Trophoblast cell (in vitro differentiated cells and primary cell): ENCODE measurements around the gene HOXD8.

ENCODE experiments used
- DNase-seq, 2 donors: peaks; one replicate each; pipeline ENCODE4 v3.0.0-alpha.2; 2016
- H2AFZ ChIP-seq: 2 replicates; pipeline ENCODE4 v1.6.1; 2013; ENCODE audit warnings: low read length, moderate library complexity, mild to moderate bottlenecking; ENCODE audit not compliant: insufficient read depth, poor library complexity
- H2AK5ac ChIP-seq: 2 replicates; pipeline ENCODE4 v1.6.1; 2013; ENCODE audit warnings: mild to moderate bottlenecking, low read length
- H2BK120ac ChIP-seq: 2 replicates; pipeline ENCODE4 v1.6.1; 2013; ENCODE audit warnings: low read length, mild to moderate bottlenecking, moderate library complexity; ENCODE audit not compliant: insufficient read depth, poor library complexity
- H2BK12ac ChIP-seq: 2 replicates; pipeline ENCODE4 v1.6.1; 2013; ENCODE audit warnings: mild to moderate bottlenecking, low read length, moderate library complexity
- H2BK5ac ChIP-seq: 2 replicates; pipeline ENCODE4 v1.6.1; 2013; ENCODE audit warnings: low read length, low read depth, moderate library complexity, mild to moderate bottlenecking; ENCODE audit not compliant: poor library complexity
- H3K14ac ChIP-seq: 2 replicates; pipeline ENCODE4 v1.6.1; 2013; ENCODE audit warnings: mild to moderate bottlenecking, low read length
- H3K18ac ChIP-seq: 2 replicates; pipeline ENCODE4 v1.6.1; 2013; ENCODE audit warnings: mild to moderate bottlenecking, low read length
- H3K23ac ChIP-seq: 2 replicates; pipeline ENCODE4 v1.6.1; 2013; ENCODE audit warnings: low read length
- H3K27ac ChIP-seq: 2 replicates; pipeline ENCODE4 v1.5.1; 2013; ENCODE audit warnings: low read depth, mild to moderate bottlenecking, inconsistent platforms, low read length, moderate library complexity
- H3K27me3 ChIP-seq: 2 replicates; pipeline ENCODE4 v1.6.1; 2013; ENCODE audit warnings: inconsistent platforms, mild to moderate bottlenecking, low read length, moderate library complexity; ENCODE audit not compliant: insufficient read depth
- H3K36me3 ChIP-seq, 2 experiments: 1 replicate in 1 of 2; 2 replicates in 1 of 2; pipeline ENCODE4 v1.6.1; 2013; ENCODE audit warnings: low read length in 2 of 2, mild to moderate bottlenecking in 2 of 2, moderate library complexity in 1 of 2; ENCODE audit not compliant: insufficient read depth in 2 of 2, control insufficient read depth in 1 of 2
- H3K4ac ChIP-seq: 2 replicates; pipeline ENCODE4 v1.6.1; 2013; ENCODE audit warnings: low read depth, mild to moderate bottlenecking, low read length, moderate library complexity
- H3K4me1 ChIP-seq, 2 experiments: 1 replicate in 1 of 2; 2 replicates in 1 of 2; pipeline ENCODE4 v1.6.1; 2013; ENCODE audit warnings: low read length in 2 of 2, mild to moderate bottlenecking in 2 of 2, moderate library complexity in 1 of 2; ENCODE audit not compliant: insufficient read depth in 2 of 2, control insufficient read depth in 1 of 2
- H3K4me2 ChIP-seq: 2 replicates; pipeline ENCODE4 v1.6.1; 2013; ENCODE audit warnings: inconsistent platforms, mild to moderate bottlenecking, low read length, moderate library complexity
- H3K4me3 ChIP-seq: 2 replicates; pipeline ENCODE4 v1.5.1; 2013; ENCODE audit warnings: mild to moderate bottlenecking, low read depth, low read length, inconsistent platforms
- H3K79me1 ChIP-seq: one replicate; pipeline ENCODE4 v1.6.1; 2013; ENCODE audit warnings: low read length
- H3K79me2 ChIP-seq: 2 replicates; pipeline ENCODE4 v1.6.1; 2013; ENCODE audit warnings: low read length, mild to moderate bottlenecking; ENCODE audit not compliant: control insufficient read depth, insufficient read depth, poor library complexity
- H3K9ac ChIP-seq: 2 replicates; pipeline ENCODE4 v1.6.1; 2013; ENCODE audit warnings: mild to moderate bottlenecking, low read length
- H3K9me3 ChIP-seq: 2 replicates; pipeline ENCODE4 v1.6.1; 2013; ENCODE audit warnings: low read depth, mild to moderate bottlenecking, control low read depth, inconsistent platforms, low read length; ENCODE audit not compliant: insufficient read depth
- H4K12ac ChIP-seq: 2 replicates; pipeline ENCODE4 v1.6.1; 2013; ENCODE audit warnings: low read depth, mild to moderate bottlenecking, low read length, moderate library complexity
- H4K8ac ChIP-seq: 2 replicates; pipeline ENCODE4 v1.6.1; 2013; ENCODE audit warnings: low read depth, mild to moderate bottlenecking, low read length, moderate library complexity
- H4K91ac ChIP-seq: one replicate; pipeline ENCODE4 v1.6.1; 2013; ENCODE audit warnings: low read depth, mild to moderate bottlenecking, low read length, moderate library complexity
- WGBS: extraction: QIAGEN DNeasy Blood & Tissue Kit; methylation state at CpG from one replicate; pipeline ENCODE4 v1.1.7; 2013; ENCODE audit warnings: missing lambda C conversion rate; ENCODE audit not compliant: insufficient read length, insufficient coverage; ENCODE audit errors: extremely low coverage; 5-methylcytosine and 5-hydroxymethylcytosine counted together

The HOXD8 gene

GRCh38 chr2:176146101-176146500, 16.6 kb downstream of the HOXD8 start:
- no peak overlapping the region for H3K27ac ChIP-seq
- no peaks in the 10 kb centered on the region for H3K36me3 ChIP-seq
- WGBS: no CpG with 5 or more reads among the region's 6 CpGs
- H3K27me3 ChIP-seq: peaks cover 73% of the 10 kb centered on the region
- no peak overlapping the region for H3K4ac ChIP-seq
- H3K79me2 ChIP-seq: no peaks in the 10 kb centered on the region
- no peak overlapping the region for H3K18ac ChIP-seq
- H3K4me2 ChIP-seq: no peak overlapping the region
- H3K23ac ChIP-seq: no peak overlapping the region
- H3K79me1 ChIP-seq: no peaks in the 10 kb centered on the region
- H2BK12ac ChIP-seq: no peak overlapping the region
- no peak overlapping the region for H4K8ac ChIP-seq
- no peak overlapping the region for H4K12ac ChIP-seq
- H2AK5ac ChIP-seq: no peak overlapping the region
- H3K14ac ChIP-seq: no peak overlapping the region
- H3K4me1 ChIP-seq: no peaks in the 10 kb centered on the region
- H3K9me3 ChIP-seq: peaks cover 9% of the 10 kb centered on the region
- H2BK5ac ChIP-seq: no peak overlapping the region
- H3K9ac ChIP-seq: no peak overlapping the region
- H2BK120ac ChIP-seq: no peak overlapping the region
- no peak overlapping the region for H3K4me3 ChIP-seq
- no peak overlapping the region for H2AFZ ChIP-seq
- no peak for DNase-seq
- H4K91ac ChIP-seq: no peak overlapping the region

GRCh38 chr2:176146645-176147044, 17.1 kb downstream of the HOXD8 start:
- no peak overlapping the region for H2BK5ac ChIP-seq
- H3K9ac ChIP-seq: no peak overlapping the region
- H3K4me1 ChIP-seq: peaks cover 2% of the 10 kb centered on the region in 2 experiments
- no peaks in the 10 kb centered on the region for H3K79me2 ChIP-seq
- no peak for DNase-seq
- no peak overlapping the region for H4K12ac ChIP-seq
- H2AK5ac ChIP-seq: no peak overlapping the region
- no peak overlapping the region for H3K4me3 ChIP-seq
- no peak overlapping the region for H3K4me2 ChIP-seq
- no peak overlapping the region for H3K4ac ChIP-seq
- H3K9me3 ChIP-seq: peaks cover 11% of the 10 kb centered on the region
- H3K18ac ChIP-seq: no peak overlapping the region
- H3K79me1 ChIP-seq: no peaks in the 10 kb centered on the region
- no peak overlapping the region for H2AFZ ChIP-seq
- H2BK12ac ChIP-seq: no peak overlapping the region
- H3K36me3 ChIP-seq: no peaks in the 10 kb centered on the region
- no peak overlapping the region for H4K8ac ChIP-seq
- peaks cover 76% of the 10 kb centered on the region for H3K27me3 ChIP-seq
- no peak overlapping the region for H3K23ac ChIP-seq
- H3K14ac ChIP-seq: no peak overlapping the region
- H4K91ac ChIP-seq: no peak overlapping the region
- no peak overlapping the region for H3K27ac ChIP-seq
- no peak overlapping the region for H2BK120ac ChIP-seq

- no peak overlapping the region for H2BK120ac ChIP-seq
- peaks cover 5% of the 10 kb centered on the region in 2 experiments for H3K4me1 ChIP-seq
- H2AFZ ChIP-seq: no peak overlapping the region
- no peak for DNase-seq
- H3K18ac ChIP-seq: no peak overlapping the region
- H3K79me2 ChIP-seq: no peaks in the 10 kb centered on the region
- H3K14ac ChIP-seq: no peak overlapping the region
- peaks cover 79% of the 10 kb centered on the region for H3K27me3 ChIP-seq
- H4K12ac ChIP-seq: no peak overlapping the region
- no peak overlapping the region for H3K4me3 ChIP-seq
- no peak overlapping the region for H4K8ac ChIP-seq
- no peak overlapping the region for H4K91ac ChIP-seq
- no peak overlapping the region for H2BK5ac ChIP-seq
- H2BK12ac ChIP-seq: no peak overlapping the region
- no peak overlapping the region for H3K9ac ChIP-seq
- H3K4ac ChIP-seq: no peak overlapping the region
- no peak overlapping the region for H3K27ac ChIP-seq
- H2AK5ac ChIP-seq: no peak overlapping the region
- no peak overlapping the region for H3K23ac ChIP-seq
- no CpG with 5 or more reads among the region's 32 CpGs for WGBS
- H3K9me3 ChIP-seq: peaks cover 16% of the 10 kb centered on the region
- no peak overlapping the region for H3K4me2 ChIP-seq
- no peaks in the 10 kb centered on the region for H3K79me1 ChIP-seq
- no peaks in the 10 kb centered on the region for H3K36me3 ChIP-seq
These were observed 17.8 kb downstream of the HOXD8 start for GRCh38 chr2:176147210-176147799.

GRCh38 chr2:176147800-176148496, 18.4 kb downstream of the HOXD8 start:
- peaks cover 84% of the 10 kb centered on the region for H3K27me3 ChIP-seq
- no peak overlapping the region for H2BK5ac ChIP-seq
- no peak overlapping the region for H2AK5ac ChIP-seq
- no peak for DNase-seq
- H3K79me1 ChIP-seq: no peaks in the 10 kb centered on the region
- H2BK120ac ChIP-seq: no peak overlapping the region
- no peak overlapping the region for H3K4me3 ChIP-seq
- H3K4ac ChIP-seq: no peak overlapping the region
- no peaks in the 10 kb centered on the region for H3K79me2 ChIP-seq
- WGBS: no CpG with 5 or more reads among the region's 31 CpGs
- no peak overlapping the region for H3K23ac ChIP-seq
- peaks cover 5 to 7% of the 10 kb centered on the region in 2 experiments for H3K4me1 ChIP-seq
- H3K18ac ChIP-seq: no peak overlapping the region
- no peak overlapping the region for H4K8ac ChIP-seq
- H3K9me3 ChIP-seq: peaks cover 20% of the 10 kb centered on the region
- no peaks in the 10 kb centered on the region for H3K36me3 ChIP-seq
- H2BK12ac ChIP-seq: no peak overlapping the region
- no peak overlapping the region for H3K14ac ChIP-seq
- no peak overlapping the region for H3K4me2 ChIP-seq
- no peak overlapping the region for H4K91ac ChIP-seq
- no peak overlapping the region for H2AFZ ChIP-seq
- H3K9ac ChIP-seq: no peak overlapping the region
- H3K27ac ChIP-seq: no peak overlapping the region
- no peak overlapping the region for H4K12ac ChIP-seq
